ENCODE measurements around the gene DGKQ.

Gene DGKQ

GRCh38 chr4:957581-958313 lies 15.6 kb downstream of the DGKQ start:
- no peak overlapping the region for H3K27ac ChIP-seq
- H3K4me1 ChIP-seq: no peaks in the 10 kb centered on the region
- peak; percentile 14 to 61 for DNase-seq
- no peak for TF ChIP-seq CTCF (IDR thresholded peaks at IDR 0.05)
- no peaks in the 10 kb centered on the region for H3K27me3 ChIP-seq
- no peak overlapping the region for H3K4me3 ChIP-seq
- intact Hi-C loops (cut with DNase I; ENCODE audit: low total_unique reads): no loop called here
- peaks cover 9 to 99% (median 67%) of the 10 kb centered on the region in 3 donors for H3K36me3 ChIP-seq
- H3K9me3 ChIP-seq: no peaks in the 10 kb centered on the region

- Histone ChIP-seq H3K4me1 (no peaks in the 10 kb centered on the region), H3K9me3 (no peaks in the 10 kb centered on the region), H3K36me3 (peaks cover 6 to 98% (median 63%) of the 10 kb centered on the region in 3 donors), H3K27ac (no peak overlapping the region), H3K27me3 (no peaks in the 10 kb centered on the region), H3K4me3 (no peak overlapping the region)
- TF ChIP-seq CTCF (IDR thresholded peaks at IDR 0.05): no peak
- peak; percentile 10 to 55 for DNase-seq
- intact Hi-C loops (cut with DNase I; ENCODE audit: low total_unique reads): no loop called here
Observed at GRCh38 chr4:957231-957580, 16.2 kb downstream of the DGKQ start.

- H3K9me3 ChIP-seq: no peaks in the 10 kb centered on the region
- peaks cover 6 to 98% (median 58%) of the 10 kb centered on the region in 3 donors for H3K36me3 ChIP-seq
- DNase-seq: peak in 1 of 2 donors; percentile 7
- H3K4me1 ChIP-seq: no peaks in the 10 kb centered on the region
- intact Hi-C loops (cut with DNase I; ENCODE audit: low total_unique reads): no loop called here
- H3K4me3 ChIP-seq: no peak overlapping the region
- no peaks in the 10 kb centered on the region for H3K27me3 ChIP-seq
- no peak for TF ChIP-seq CTCF (IDR thresholded peaks at IDR 0.05)
- H3K27ac ChIP-seq: no peak overlapping the region
Observed at GRCh38 chr4:956531-957230, 16.7 kb downstream of the DGKQ start.

GRCh38 chr4:955931-956381 lies 17.4 kb downstream of the DGKQ start:
- H3K27me3 ChIP-seq: no peaks in the 10 kb centered on the region
- intact Hi-C loops (cut with DNase I; ENCODE audit: low total_unique reads): no loop called here
- H3K9me3 ChIP-seq: no peaks in the 10 kb centered on the region
- H3K4me1 ChIP-seq: no peaks in the 10 kb centered on the region
- DNase-seq: peak in 1 of 2 donors; percentile 43
- H3K4me3 ChIP-seq: no peak overlapping the region
- H3K36me3 ChIP-seq: peaks cover 6 to 98% (median 59%) of the 10 kb centered on the region in 3 donors
- no peak for TF ChIP-seq CTCF (IDR thresholded peaks at IDR 0.05)
- H3K27ac ChIP-seq: no peak overlapping the region

- intact Hi-C loops (cut with DNase I; ENCODE audit: low total_unique reads): no loop called here
- TF ChIP-seq CTCF (IDR thresholded peaks at IDR 0.05): no peak
- H3K36me3 ChIP-seq: peaks cover 6 to 92% (median 59%) of the 10 kb centered on the region in 3 donors
- no peak overlapping the region for H3K4me3 ChIP-seq
- no peaks in the 10 kb centered on the region for H3K9me3 ChIP-seq
- H3K4me1 ChIP-seq: no peaks in the 10 kb centered on the region
- peak; percentile 14 to 61 for DNase-seq
- H3K27ac ChIP-seq: no peak overlapping the region
- H3K27me3 ChIP-seq: no peaks in the 10 kb centered on the region
Observed at GRCh38 chr4:955161-955921, 18.0 kb downstream of the DGKQ start.

Measured in tibial artery (tissue), 4 donors.